ENCODE data around the gene STMN3.

GRCh38 chr20:63624486-63624885, 28.7 kb downstream of the STMN3 start:
- TF ChIP-seq ZNF317 (CRISPR knock-in tag; IDR thresholded peaks at IDR 0.05; ENCODE audit: borderline replicate concordance, low read depth) (no peak), IRF1 (CRISPR knock-in tag; IDR thresholded peaks at IDR 0.05) (no peak), E2F4 (CRISPR knock-in tag; IDR thresholded peaks at IDR 0.05; ENCODE audit: borderline replicate concordance, low read depth) (no peak), CTCF (IDR thresholded peaks at IDR 0.05) (no peak), NFE2L1 (CRISPR knock-in tag; IDR thresholded peaks at IDR 0.05) (no peak), JUN (CRISPR knock-in tag; IDR thresholded peaks at IDR 0.05) (no peak), ZNF138 (CRISPR knock-in tag; conservative IDR thresholded peaks at IDR 0.05) (no peak), NR3C1 (CRISPR knock-in tag; conservative IDR thresholded peaks at IDR 0.05; ENCODE audit: low read depth) (no peak), SP1 (CRISPR knock-in tag; conservative IDR thresholded peaks at IDR 0.05) (no peak)
- TF ChIP-seq, protein P1, sequence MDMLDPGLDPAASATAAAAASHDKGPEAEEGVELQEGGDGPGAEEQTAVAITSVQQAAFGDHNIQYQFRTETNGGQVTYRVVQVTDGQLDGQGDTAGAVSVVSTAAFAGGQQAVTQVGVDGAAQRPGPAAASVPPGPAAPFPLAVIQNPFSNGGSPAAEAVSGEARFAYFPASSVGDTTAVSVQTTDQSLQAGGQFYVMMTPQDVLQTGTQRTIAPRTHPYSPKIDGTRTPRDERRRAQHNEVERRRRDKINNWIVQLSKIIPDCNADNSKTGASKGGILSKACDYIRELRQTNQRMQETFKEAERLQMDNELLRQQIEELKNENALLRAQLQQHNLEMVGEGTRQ (CRISPR knock-in tag; IDR thresholded peaks at IDR 0.05), result no peak

Data from WTC11 (cell line).